ENCODE results near the gene ARHGAP26. TPM values are rescaled to one million over a fixed set of nuclear protein-coding genes. Genes with fewer than 3 reads are reported as not detected.

The ARHGAP26 gene
- total and polyA plus RNA-seq, 2 of the 4 experiments (the other 2 are of a cell fraction): 0.54 to 0.56 TPM

DNA sequence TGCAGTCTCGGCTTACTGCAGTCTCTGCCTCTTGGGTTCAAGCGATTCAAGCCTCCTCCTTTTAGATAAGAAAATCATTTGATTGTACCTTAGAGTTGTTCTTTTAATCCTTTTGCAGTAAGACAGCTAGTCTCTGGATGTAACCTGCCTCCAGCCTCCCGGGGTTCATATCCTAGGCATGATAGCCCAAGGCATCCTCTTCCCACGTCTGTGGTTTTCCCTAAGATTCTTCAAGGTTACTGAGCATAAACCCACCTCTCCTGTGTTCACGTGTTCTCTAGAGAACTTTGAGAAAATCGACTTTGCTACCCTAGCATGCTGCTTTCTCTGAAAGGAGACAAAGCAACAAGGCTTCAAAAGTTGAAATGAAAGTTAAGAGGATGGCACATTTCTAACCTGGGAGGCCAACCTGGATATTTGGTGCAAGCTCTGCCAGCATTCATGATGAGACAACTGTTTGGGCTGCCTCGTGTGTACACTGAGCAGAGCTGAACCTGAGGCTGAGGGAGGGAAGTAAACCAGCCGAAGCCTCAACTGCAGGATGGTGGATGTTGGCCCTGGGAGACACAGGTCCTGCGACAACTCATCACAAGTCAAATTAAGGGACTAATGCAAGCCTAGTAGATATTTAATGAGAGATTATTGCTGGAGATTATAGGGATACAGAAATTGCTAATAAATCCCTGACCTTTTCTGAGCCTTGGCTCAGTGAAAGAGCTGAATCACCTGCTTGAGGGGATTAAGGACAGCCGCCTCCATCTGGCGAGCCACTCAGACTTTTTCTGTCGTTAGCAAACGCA lies 261.8 kb downstream of the ARHGAP26 start:
- Histone ChIP-seq H3K36me3 (ENCODE audit: control insufficient read depth, insufficient read depth, low read length) (no peaks in the 10 kb centered on the region), H3K56ac (ENCODE audit: extremely low read depth, insufficient read depth, low read length) (no peak overlapping the region), H4K8ac (ENCODE audit: low read depth in 2 of 2, low read length in 2 of 2) (no peak overlapping the region), H4K91ac (ENCODE audit: insufficient read depth, low read depth, low read length) (no peak overlapping the region), H2AFZ (replicated peaks; ENCODE audit: low read length, poor library complexity) (no peak overlapping the region), H3K4me3 (ENCODE audit: insufficient read depth, low read depth, low read length) (no peak overlapping the region), H3K27me3 (ENCODE audit: control insufficient read depth, insufficient read depth, low read length) (peaks cover 11% of the 10 kb centered on the region), H3K9me3 (ENCODE audit: control insufficient read depth, insufficient read depth, low read length) (no peaks in the 10 kb centered on the region), H3K4me1 (ENCODE audit: control insufficient read depth, insufficient read depth, low read length) (peaks cover 2% of the 10 kb centered on the region; the same call in 1 of the 2 replicates), H3K14ac (replicated peaks; ENCODE audit: low read depth, low read length) (no peak overlapping the region), H2BK5ac (ENCODE audit: low read depth, low read length, poor library complexity, severe bottlenecking) (no peak overlapping the region), H2AK9ac (replicated peaks; ENCODE audit: low read depth, low read length, poor library complexity) (no peak overlapping the region), H2BK120ac (ENCODE audit: low read depth, low read length) (no peak overlapping the region), H3K9me1 (ENCODE audit: insufficient read depth, low read length) (no peaks in the 10 kb centered on the region), H3K79me1 (ENCODE audit: low read depth in 1 of 2, low read length in 2 of 2) (no peaks in the 10 kb centered on the region), H4K5ac (ENCODE audit: low read depth, low read length) (no peak overlapping the region), H2BK15ac (ENCODE audit: low read depth, low read length) (no peak overlapping the region), H4K20me1 (ENCODE audit: insufficient read depth, low read length) (no peaks in the 10 kb centered on the region), H2AK5ac (ENCODE audit: low read depth, low read length) (peak overlapping the region; percentile 83), H3K9ac (ENCODE audit: low read depth, low read length) (no peak overlapping the region), H3K23ac (ENCODE audit: low read depth, low read length) (no peak overlapping the region; the same call in 1 of the 2 replicates), H3K4ac (ENCODE audit: low read depth, low read length) (no peak overlapping the region), H3K27ac (ENCODE audit: insufficient read depth, low read length) (no peak overlapping the region), H3K18ac (ENCODE audit: low read depth, low read length) (no peak overlapping the region), H2BK20ac (ENCODE audit: low read depth, low read length) (no peak overlapping the region), H3K4me2 (ENCODE audit: low read depth, low read length) (no peak overlapping the region)
- DNase-seq (no peak), ATAC-seq (ENCODE audit: low read depth) (no peak)
- WGBS, 2 experiments (ENCODE audit: extremely low coverage in 2 of 2, insufficient read length in 1 of 2): 90% methylated on average over 2 of the region's 13 CpGs; no CpG with 5 or more reads in 1 of the 2 experiments
- in situ Hi-C loops (cut with MboI; ENCODE audit: low sequenced_read_pairs) (no loop called here), dilution Hi-C loops (cut with HindIII; ENCODE audit: low sequenced_read_pairs, unreplicated experiment) (no loop called here), intact Hi-C loops (cut with micrococcal nuclease) (loop anchor here (5.0 kb wide), 1 partner anchor 475 kb away; no protein-coding TSS in a partner anchor)
- ChIA-PET CTCF (no interaction called here), POLR2A (ENCODE audit: unreplicated experiment) (interaction anchor here (0.6 kb wide), 1 partner anchor 50 kb away, joined by 4 read pairs; no protein-coding TSS in a partner anchor)
- no TSS peak for BruUV-seq (replicated peaks)
- TF ChIP-seq MXI1 (IDR thresholded peaks at IDR 0.05; ENCODE audit: borderline replicate concordance, low read depth, low read length) (no peak), NFE2L2 (IDR thresholded peaks at IDR 0.05; ENCODE audit: low read depth, low read length) (no peak)
- TF ChIP-seq, protein P1, sequence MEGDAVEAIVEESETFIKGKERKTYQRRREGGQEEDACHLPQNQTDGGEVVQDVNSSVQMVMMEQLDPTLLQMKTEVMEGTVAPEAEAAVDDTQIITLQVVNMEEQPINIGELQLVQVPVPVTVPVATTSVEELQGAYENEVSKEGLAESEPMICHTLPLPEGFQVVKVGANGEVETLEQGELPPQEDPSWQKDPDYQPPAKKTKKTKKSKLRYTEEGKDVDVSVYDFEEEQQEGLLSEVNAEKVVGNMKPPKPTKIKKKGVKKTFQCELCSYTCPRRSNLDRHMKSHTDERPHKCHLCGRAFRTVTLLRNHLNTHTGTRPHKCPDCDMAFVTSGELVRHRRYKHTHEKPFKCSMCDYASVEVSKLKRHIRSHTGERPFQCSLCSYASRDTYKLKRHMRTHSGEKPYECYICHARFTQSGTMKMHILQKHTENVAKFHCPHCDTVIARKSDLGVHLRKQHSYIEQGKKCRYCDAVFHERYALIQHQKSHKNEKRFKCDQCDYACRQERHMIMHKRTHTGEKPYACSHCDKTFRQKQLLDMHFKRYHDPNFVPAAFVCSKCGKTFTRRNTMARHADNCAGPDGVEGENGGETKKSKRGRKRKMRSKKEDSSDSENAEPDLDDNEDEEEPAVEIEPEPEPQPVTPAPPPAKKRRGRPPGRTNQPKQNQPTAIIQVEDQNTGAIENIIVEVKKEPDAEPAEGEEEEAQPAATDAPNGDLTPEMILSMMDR (conservative IDR thresholded peaks at IDR 0.05; ENCODE audit: low read depth, low read length): no peak
